Transverse colon (tissue), 3 donors: ENCODE measurements around the gene LAMA5.

Experiments used
- CTCF ChIP-seq, 5 experiments: fragments of 200-600 bp in 3 of 5; fragments of 450-650 bp in 2 of 5; sonication (generic) in 3 of 5; IDR thresholded peaks; 1 replicate in 2 of 5; 2 replicates in 3 of 5; pipeline ENCODE4 v1.5.1; 2016 to 2017; ENCODE audit warnings: antibody characterized with exemption in 5 of 5, inconsistent platforms in 3 of 5, mild to moderate bottlenecking in 2 of 5, moderate library complexity in 1 of 5
- EP300 ChIP-seq: sonication (generic); formaldehyde crosslinking; IDR thresholded peaks from one replicate; pipeline ENCODE4 v1.6.1; 2017; ENCODE audit warnings: antibody characterized with exemption, low read depth

GRCh38 chr20:62280303-62280702, 86.8 kb downstream of the LAMA5 start:
- TF ChIP-seq CTCF (IDR thresholded peaks at IDR 0.05): no peak
- no peak for TF ChIP-seq EP300
